ENCODE results near the gene NPAS3. TPM values are rescaled to one million over a fixed set of nuclear protein-coding genes. Genes with fewer than 3 reads are reported as not detected.

NPAS3 gene
- total RNA-seq, 1 experiment from 2014 or later, result 0.35 TPM

- H3K4me3 Mint-ChIP-seq (ENCODE audit: unreplicated experiment), result no peak overlapping the region
- no peaks in the 10 kb centered on the region for H3K9me3 Mint-ChIP-seq (ENCODE audit: unreplicated experiment)
- no peak for DNase-seq (ENCODE audit: unreplicated experiment)
- TF ChIP-seq CTCF (IDR thresholded peaks at IDR 0.05; ENCODE audit: unreplicated experiment), result no peak
- H3K27me3 Mint-ChIP-seq (ENCODE audit: insufficient read depth, unreplicated experiment), result no peaks in the 10 kb centered on the region
- no peak overlapping the region for H3K27ac Mint-ChIP-seq (ENCODE audit: low read depth, unreplicated experiment)
- POLR2A ChIA-PET, result no interaction called here
- no peaks in the 10 kb centered on the region for H3K36me3 Mint-ChIP-seq (ENCODE audit: insufficient read depth, unreplicated experiment)
- CTCF ChIA-PET, result no interaction called here
- no peaks in the 10 kb centered on the region for H3K4me1 Mint-ChIP-seq (ENCODE audit: insufficient read depth, unreplicated experiment)
- no TSS peak for BruUV-seq (replicated peaks)
- intact Hi-C loops (cut with micrococcal nuclease), result no loop called here
Measured at GRCh38 chr14:33356181-33356580, 417.5 kb downstream of the NPAS3 start.

DNA sequence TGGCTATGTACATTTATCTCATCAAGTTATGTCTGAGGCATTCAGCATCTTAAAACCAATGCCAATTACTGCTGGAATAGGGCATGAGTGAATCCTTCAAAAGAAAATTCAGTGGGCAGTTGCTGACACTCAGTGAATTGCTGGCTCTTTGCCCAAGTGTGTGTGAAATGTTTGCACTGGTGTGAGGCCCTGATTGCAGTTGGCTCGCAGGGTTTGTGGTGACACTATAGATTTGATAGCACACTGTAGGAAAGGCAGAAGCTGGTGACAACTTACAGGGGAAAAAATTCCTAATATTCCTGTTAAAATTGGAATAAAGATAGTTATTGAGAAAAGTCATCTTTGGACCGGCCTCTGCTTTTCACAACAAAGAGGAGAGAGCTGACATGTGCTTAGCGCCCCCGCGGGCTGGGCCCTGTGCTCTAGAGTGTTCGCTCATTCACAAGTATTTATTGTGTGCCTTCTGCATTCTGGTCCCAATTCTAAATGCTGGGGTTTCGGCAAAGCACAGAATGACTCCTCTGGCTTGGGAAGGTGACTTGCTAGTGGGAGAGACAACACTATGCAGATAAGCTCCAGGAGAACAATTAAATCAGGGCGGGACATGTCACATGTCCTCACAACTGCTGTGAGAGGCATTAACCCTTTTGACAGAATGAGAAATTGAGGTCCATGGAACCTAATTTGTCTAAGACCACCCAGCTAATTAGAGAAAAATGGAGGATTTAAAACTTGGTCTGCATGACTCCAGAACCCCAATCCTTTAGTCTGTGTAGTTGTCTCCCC lies 418.7 kb downstream of the NPAS3 start:
- no TSS peak for BruUV-seq (replicated peaks)
- peak; percentile 5 for DNase-seq (ENCODE audit: unreplicated experiment)
- intact Hi-C loops (cut with micrococcal nuclease), result no loop called here
- CTCF ChIA-PET, result no interaction called here
- Mint-ChIP-seq H3K27me3 (ENCODE audit: insufficient read depth, unreplicated experiment) (no peaks in the 10 kb centered on the region), H3K4me3 (ENCODE audit: unreplicated experiment) (no peak overlapping the region), H3K4me1 (ENCODE audit: insufficient read depth, unreplicated experiment) (no peaks in the 10 kb centered on the region), H3K27ac (ENCODE audit: low read depth, unreplicated experiment) (no peak overlapping the region), H3K9me3 (ENCODE audit: unreplicated experiment) (no peaks in the 10 kb centered on the region), H3K36me3 (ENCODE audit: insufficient read depth, unreplicated experiment) (no peaks in the 10 kb centered on the region)
- no peak for TF ChIP-seq CTCF (IDR thresholded peaks at IDR 0.05; ENCODE audit: unreplicated experiment)
- POLR2A ChIA-PET, result no interaction called here

DNA sequence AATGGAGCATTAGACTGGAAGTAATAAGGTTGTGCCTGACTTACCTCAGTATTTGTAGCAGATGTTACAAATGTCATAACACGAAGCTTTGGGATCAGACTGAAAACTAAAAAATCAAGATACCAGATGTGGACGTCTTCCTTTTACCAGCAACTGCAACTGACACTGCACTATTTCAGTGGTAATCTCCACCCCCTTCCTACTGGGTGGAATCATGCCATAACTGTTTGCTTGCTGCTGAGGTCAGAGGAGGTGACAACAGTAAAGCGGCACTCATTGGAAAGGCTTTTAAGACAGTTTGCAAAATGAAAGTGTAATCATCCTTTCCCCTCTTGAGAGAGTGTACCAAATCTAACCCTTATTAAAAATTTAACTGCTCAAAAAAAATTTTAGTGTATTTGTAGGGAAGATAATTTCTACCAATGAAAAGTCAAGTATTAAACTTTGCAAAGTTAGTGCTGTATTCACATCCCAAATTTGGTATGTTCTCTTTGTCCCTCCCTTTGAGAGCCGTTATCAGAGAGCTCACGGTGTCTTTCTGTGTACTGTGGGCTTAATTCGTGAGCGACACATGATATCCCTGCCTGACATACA lies 420.7 kb downstream of the NPAS3 start:
- H3K4me1 Mint-ChIP-seq (ENCODE audit: insufficient read depth, unreplicated experiment), result no peaks in the 10 kb centered on the region
- no peak overlapping the region for H3K4me3 Mint-ChIP-seq (ENCODE audit: unreplicated experiment)
- H3K36me3 Mint-ChIP-seq (ENCODE audit: insufficient read depth, unreplicated experiment), result no peaks in the 10 kb centered on the region
- CTCF ChIA-PET, result interaction anchor here (0.6 to 0.7 kb wide), 2 partner anchors 111 to 482 kb away, joined by 3 to 4 read pairs; no protein-coding TSS in a partner anchor
- intact Hi-C loops (cut with micrococcal nuclease), result no loop called here
- DNase-seq (ENCODE audit: unreplicated experiment), result no peak
- H3K9me3 Mint-ChIP-seq (ENCODE audit: unreplicated experiment), result no peaks in the 10 kb centered on the region
- no peak for TF ChIP-seq CTCF (IDR thresholded peaks at IDR 0.05; ENCODE audit: unreplicated experiment)
- no TSS peak for BruUV-seq (replicated peaks)
- H3K27ac Mint-ChIP-seq (ENCODE audit: low read depth, unreplicated experiment), result no peak overlapping the region
- POLR2A ChIA-PET, result no interaction called here
- H3K27me3 Mint-ChIP-seq (ENCODE audit: insufficient read depth, unreplicated experiment), result no peaks in the 10 kb centered on the region

- Mint-ChIP-seq H3K27ac (ENCODE audit: low read depth, unreplicated experiment) (no peak overlapping the region), H3K4me3 (ENCODE audit: unreplicated experiment) (no peak overlapping the region), H3K36me3 (ENCODE audit: insufficient read depth, unreplicated experiment) (no peaks in the 10 kb centered on the region), H3K9me3 (ENCODE audit: unreplicated experiment) (no peaks in the 10 kb centered on the region), H3K4me1 (ENCODE audit: insufficient read depth, unreplicated experiment) (no peaks in the 10 kb centered on the region), H3K27me3 (ENCODE audit: insufficient read depth, unreplicated experiment) (no peaks in the 10 kb centered on the region)
- no TSS peak for BruUV-seq (replicated peaks)
- intact Hi-C loops (cut with micrococcal nuclease), result no loop called here
- TF ChIP-seq CTCF (IDR thresholded peaks at IDR 0.05; ENCODE audit: unreplicated experiment), result no peak
- POLR2A ChIA-PET, result no interaction called here
- CTCF ChIA-PET, result no interaction called here
- no peak for DNase-seq (ENCODE audit: unreplicated experiment)
Measured at GRCh38 chr14:33362934-33363333, 424.3 kb downstream of the NPAS3 start.
